ENCODE measurements around the gene SIGLEC1.

SIGLEC1 gene

GRCh38 chr20:3753098-3753497, 40.7 kb upstream of the SIGLEC1 start:
- peaks cover 16% of the 10 kb centered on the region for H3K4me1 ChIP-seq (ENCODE audit: control insufficient read depth, insufficient read depth, low read length)
- peaks cover 48% of the 10 kb centered on the region for H3K27me3 ChIP-seq (ENCODE audit: control insufficient read depth, insufficient read depth, low read length)
- no peaks in the 10 kb centered on the region for H3K9me3 ChIP-seq (ENCODE audit: control insufficient read depth, insufficient read depth, low read depth, low read length)
- H3K27ac ChIP-seq (ENCODE audit: low read depth, low read length): no peak overlapping the region
- H3K36me3 ChIP-seq (ENCODE audit: control insufficient read depth, insufficient read depth, low read length): peaks cover 25% of the 10 kb centered on the region
- no peak overlapping the region for H3K4me3 ChIP-seq (ENCODE audit: low read depth, low read length)
- no peak overlapping the region for H3K9ac ChIP-seq (ENCODE audit: low read length)

GRCh38 chr20:3752386-3752759, 40.0 kb upstream of the SIGLEC1 start:
- Histone ChIP-seq H3K27me3 (ENCODE audit: control insufficient read depth, insufficient read depth, low read length) (peaks cover 55% of the 10 kb centered on the region), H3K27ac (ENCODE audit: low read depth, low read length) (no peak overlapping the region), H3K4me3 (ENCODE audit: low read depth, low read length) (peak overlapping the region; percentile 67), H3K4me1 (ENCODE audit: control insufficient read depth, insufficient read depth, low read length) (peaks cover 16% of the 10 kb centered on the region), H3K9ac (ENCODE audit: low read length) (no peak overlapping the region), H3K36me3 (ENCODE audit: control insufficient read depth, insufficient read depth, low read length) (peaks cover 19% of the 10 kb centered on the region), H3K9me3 (ENCODE audit: control insufficient read depth, insufficient read depth, low read depth, low read length) (no peaks in the 10 kb centered on the region)

- Histone ChIP-seq H3K9me3 (ENCODE audit: control insufficient read depth, insufficient read depth, low read depth, low read length) (no peaks in the 10 kb centered on the region), H3K27me3 (ENCODE audit: control insufficient read depth, insufficient read depth, low read length) (peaks cover 61% of the 10 kb centered on the region), H3K36me3 (ENCODE audit: control insufficient read depth, insufficient read depth, low read length) (peaks cover 19% of the 10 kb centered on the region), H3K4me3 (ENCODE audit: low read depth, low read length) (peak overlapping the region; percentile 67), H3K9ac (ENCODE audit: low read length) (peak overlapping the region; percentile 37), H3K27ac (ENCODE audit: low read depth, low read length) (no peak overlapping the region), H3K4me1 (ENCODE audit: control insufficient read depth, insufficient read depth, low read length) (peaks cover 16% of the 10 kb centered on the region)
Observed at GRCh38 chr20:3751675-3752385, 39.4 kb upstream of the SIGLEC1 start.

GRCh38 chr20:3751305-3751674, 38.9 kb upstream of the SIGLEC1 start:
- Histone ChIP-seq H3K9me3 (ENCODE audit: control insufficient read depth, insufficient read depth, low read depth, low read length) (no peaks in the 10 kb centered on the region), H3K9ac (ENCODE audit: low read length) (peak overlapping the region; percentile 37), H3K27me3 (ENCODE audit: control insufficient read depth, insufficient read depth, low read length) (peaks cover 65% of the 10 kb centered on the region), H3K4me3 (ENCODE audit: low read depth, low read length) (peak overlapping the region; percentile 67), H3K27ac (ENCODE audit: low read depth, low read length) (no peak overlapping the region), H3K4me1 (ENCODE audit: control insufficient read depth, insufficient read depth, low read length) (peaks cover 16% of the 10 kb centered on the region), H3K36me3 (ENCODE audit: control insufficient read depth, insufficient read depth, low read length) (peaks cover 14% of the 10 kb centered on the region)

- no peak overlapping the region for H3K27ac ChIP-seq (ENCODE audit: low read depth, low read length)
Observed at GRCh38 chr20:3749689-3750531, 37.5 kb upstream of the SIGLEC1 start.

GRCh38 chr20:3749087-3749688, 36.8 kb upstream of the SIGLEC1 start:
- Histone ChIP-seq H3K27ac (ENCODE audit: low read depth, low read length) (no peak overlapping the region), H3K36me3 (ENCODE audit: control insufficient read depth, insufficient read depth, low read length) (no peaks in the 10 kb centered on the region), H3K4me3 (ENCODE audit: low read depth, low read length) (peak overlapping the region; percentile 68), H3K27me3 (ENCODE audit: control insufficient read depth, insufficient read depth, low read length) (peaks cover 74% of the 10 kb centered on the region), H3K4me1 (ENCODE audit: control insufficient read depth, insufficient read depth, low read length) (peaks cover 22% of the 10 kb centered on the region), H3K9ac (ENCODE audit: low read length) (no peak overlapping the region), H3K9me3 (ENCODE audit: control insufficient read depth, insufficient read depth, low read depth, low read length) (no peaks in the 10 kb centered on the region)

More at GRCh38 chr20:3749689-3750531, 37.5 kb upstream of the SIGLEC1 start:
- Histone ChIP-seq H3K36me3 (ENCODE audit: control insufficient read depth, insufficient read depth, low read length) (peaks cover 1% of the 10 kb centered on the region; the same call in 1 of the 2 replicates), H3K9me3 (ENCODE audit: control insufficient read depth, insufficient read depth, low read depth, low read length) (no peaks in the 10 kb centered on the region), H3K9ac (ENCODE audit: low read length) (no peak overlapping the region), H3K4me1 (ENCODE audit: control insufficient read depth, insufficient read depth, low read length) (peaks cover 22% of the 10 kb centered on the region), H3K4me3 (ENCODE audit: low read depth, low read length) (peak overlapping the region; percentile 68), H3K27me3 (ENCODE audit: control insufficient read depth, insufficient read depth, low read length) (peaks cover 74% of the 10 kb centered on the region)

- H3K36me3 ChIP-seq (ENCODE audit: control insufficient read depth, insufficient read depth, low read length): no peaks in the 10 kb centered on the region
- no peak overlapping the region for H3K27ac ChIP-seq (ENCODE audit: low read depth, low read length)
- no peaks in the 10 kb centered on the region for H3K9me3 ChIP-seq (ENCODE audit: control insufficient read depth, insufficient read depth, low read depth, low read length)
- H3K27me3 ChIP-seq (ENCODE audit: control insufficient read depth, insufficient read depth, low read length): peaks cover 77% of the 10 kb centered on the region
- peaks cover 22% of the 10 kb centered on the region for H3K4me1 ChIP-seq (ENCODE audit: control insufficient read depth, insufficient read depth, low read length)
- H3K4me3 ChIP-seq (ENCODE audit: low read depth, low read length): no peak overlapping the region
- H3K9ac ChIP-seq (ENCODE audit: low read length): no peak overlapping the region
Observed at GRCh38 chr20:3748073-3748472, 35.7 kb upstream of the SIGLEC1 start.

- no peak overlapping the region for H3K4me3 ChIP-seq (ENCODE audit: low read depth, low read length)
- H3K36me3 ChIP-seq (ENCODE audit: control insufficient read depth, insufficient read depth, low read length): no peaks in the 10 kb centered on the region
- H3K27me3 ChIP-seq (ENCODE audit: control insufficient read depth, insufficient read depth, low read length): peaks cover 72% of the 10 kb centered on the region
- peaks cover 17% of the 10 kb centered on the region for H3K4me1 ChIP-seq (ENCODE audit: control insufficient read depth, insufficient read depth, low read length)
- H3K27ac ChIP-seq (ENCODE audit: low read depth, low read length): no peak overlapping the region
- H3K9me3 ChIP-seq (ENCODE audit: control insufficient read depth, insufficient read depth, low read depth, low read length): no peaks in the 10 kb centered on the region
- no peak overlapping the region for H3K9ac ChIP-seq (ENCODE audit: low read length)
Observed at GRCh38 chr20:3747471-3747870, 35.1 kb upstream of the SIGLEC1 start.

GRCh38 chr20:3745686-3746173, 33.3 kb upstream of the SIGLEC1 start:
- H3K9ac ChIP-seq (ENCODE audit: low read length): no peak overlapping the region
- H3K36me3 ChIP-seq (ENCODE audit: control insufficient read depth, insufficient read depth, low read length): no peaks in the 10 kb centered on the region
- H3K4me1 ChIP-seq (ENCODE audit: control insufficient read depth, insufficient read depth, low read length): peaks cover 21% of the 10 kb centered on the region
- H3K27me3 ChIP-seq (ENCODE audit: control insufficient read depth, insufficient read depth, low read length): peaks cover 55% of the 10 kb centered on the region
- H3K9me3 ChIP-seq (ENCODE audit: control insufficient read depth, insufficient read depth, low read depth, low read length): no peaks in the 10 kb centered on the region
- no peak overlapping the region for H3K27ac ChIP-seq (ENCODE audit: low read depth, low read length)
- H3K4me3 ChIP-seq (ENCODE audit: low read depth, low read length): peak overlapping the region; percentile 67

- Histone ChIP-seq H3K9ac (ENCODE audit: low read length) (peak overlapping the region; percentile 58), H3K4me3 (ENCODE audit: low read depth, low read length) (peak overlapping the region; percentile 75), H3K4me1 (ENCODE audit: control insufficient read depth, insufficient read depth, low read length) (peaks cover 25% of the 10 kb centered on the region), H3K36me3 (ENCODE audit: control insufficient read depth, insufficient read depth, low read length) (no peaks in the 10 kb centered on the region), H3K9me3 (ENCODE audit: control insufficient read depth, insufficient read depth, low read depth, low read length) (no peaks in the 10 kb centered on the region), H3K27ac (ENCODE audit: low read depth, low read length) (no peak overlapping the region; the same call in 1 of the 2 replicates), H3K27me3 (ENCODE audit: control insufficient read depth, insufficient read depth, low read length) (peaks cover 48% of the 10 kb centered on the region)
Observed at GRCh38 chr20:3744806-3745685, 32.6 kb upstream of the SIGLEC1 start.

Measured in HUES6 (cell line).